ENCODE data around the gene UBE2D2.

DNA sequence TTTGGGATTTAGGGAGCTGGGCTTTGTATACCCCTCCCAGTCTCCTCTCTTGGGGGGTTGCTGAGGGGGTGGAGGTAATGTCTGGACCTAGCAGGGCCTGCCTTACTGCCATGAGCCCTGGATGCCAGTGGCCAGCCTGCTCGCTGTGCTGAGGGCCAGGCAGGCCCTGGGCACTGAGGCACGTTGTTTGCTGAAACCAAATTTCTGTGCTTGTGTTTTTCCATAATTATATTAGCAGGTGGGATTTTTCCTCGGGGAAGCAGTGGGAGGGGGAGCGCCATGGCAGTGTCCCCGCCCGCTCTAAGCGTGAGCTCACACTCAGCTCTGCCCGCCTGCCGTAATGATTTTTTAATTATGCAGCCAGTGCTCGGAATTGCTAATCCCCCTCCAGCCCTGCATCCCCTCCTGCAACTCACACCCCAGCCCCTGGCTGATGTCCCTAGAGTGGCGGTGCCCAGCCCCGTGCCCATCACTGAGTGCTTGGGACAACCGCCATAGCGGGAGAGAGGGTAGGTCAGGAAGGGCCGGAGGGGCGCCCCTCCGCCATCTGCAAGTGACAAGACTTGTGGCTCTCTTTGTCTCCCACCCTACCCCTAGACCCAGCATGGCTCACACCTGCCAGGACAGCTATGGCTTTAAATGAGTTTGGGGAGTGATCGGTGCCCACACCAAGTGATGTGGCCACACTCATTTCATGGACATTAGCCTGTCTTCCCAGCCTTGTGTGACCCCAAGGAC is 108.0 kb downstream of the UBE2D2 start:
- TF ChIP-seq, protein P1, sequence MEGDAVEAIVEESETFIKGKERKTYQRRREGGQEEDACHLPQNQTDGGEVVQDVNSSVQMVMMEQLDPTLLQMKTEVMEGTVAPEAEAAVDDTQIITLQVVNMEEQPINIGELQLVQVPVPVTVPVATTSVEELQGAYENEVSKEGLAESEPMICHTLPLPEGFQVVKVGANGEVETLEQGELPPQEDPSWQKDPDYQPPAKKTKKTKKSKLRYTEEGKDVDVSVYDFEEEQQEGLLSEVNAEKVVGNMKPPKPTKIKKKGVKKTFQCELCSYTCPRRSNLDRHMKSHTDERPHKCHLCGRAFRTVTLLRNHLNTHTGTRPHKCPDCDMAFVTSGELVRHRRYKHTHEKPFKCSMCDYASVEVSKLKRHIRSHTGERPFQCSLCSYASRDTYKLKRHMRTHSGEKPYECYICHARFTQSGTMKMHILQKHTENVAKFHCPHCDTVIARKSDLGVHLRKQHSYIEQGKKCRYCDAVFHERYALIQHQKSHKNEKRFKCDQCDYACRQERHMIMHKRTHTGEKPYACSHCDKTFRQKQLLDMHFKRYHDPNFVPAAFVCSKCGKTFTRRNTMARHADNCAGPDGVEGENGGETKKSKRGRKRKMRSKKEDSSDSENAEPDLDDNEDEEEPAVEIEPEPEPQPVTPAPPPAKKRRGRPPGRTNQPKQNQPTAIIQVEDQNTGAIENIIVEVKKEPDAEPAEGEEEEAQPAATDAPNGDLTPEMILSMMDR (IDR thresholded peaks at IDR 0.05) = no peak
- TF ChIP-seq POLR2A (IDR thresholded peaks at IDR 0.05) = no peak
